Skeletal muscle cell (primary cell): Measurements from ENCODE around the gene ERI2.

Experiments used
- DNase-seq: peaks from one replicate; pipeline ENCODE4 v3.0.0-alpha.2; 2010; ENCODE audit warnings: low read depth
- H3K4me3 ChIP-seq: 2 replicates; pipeline ENCODE4 v1.5.1; 2011; ENCODE audit warnings: low read depth, mild to moderate bottlenecking, control low read depth, low read length, moderate library complexity

The ERI2 gene, protein sequence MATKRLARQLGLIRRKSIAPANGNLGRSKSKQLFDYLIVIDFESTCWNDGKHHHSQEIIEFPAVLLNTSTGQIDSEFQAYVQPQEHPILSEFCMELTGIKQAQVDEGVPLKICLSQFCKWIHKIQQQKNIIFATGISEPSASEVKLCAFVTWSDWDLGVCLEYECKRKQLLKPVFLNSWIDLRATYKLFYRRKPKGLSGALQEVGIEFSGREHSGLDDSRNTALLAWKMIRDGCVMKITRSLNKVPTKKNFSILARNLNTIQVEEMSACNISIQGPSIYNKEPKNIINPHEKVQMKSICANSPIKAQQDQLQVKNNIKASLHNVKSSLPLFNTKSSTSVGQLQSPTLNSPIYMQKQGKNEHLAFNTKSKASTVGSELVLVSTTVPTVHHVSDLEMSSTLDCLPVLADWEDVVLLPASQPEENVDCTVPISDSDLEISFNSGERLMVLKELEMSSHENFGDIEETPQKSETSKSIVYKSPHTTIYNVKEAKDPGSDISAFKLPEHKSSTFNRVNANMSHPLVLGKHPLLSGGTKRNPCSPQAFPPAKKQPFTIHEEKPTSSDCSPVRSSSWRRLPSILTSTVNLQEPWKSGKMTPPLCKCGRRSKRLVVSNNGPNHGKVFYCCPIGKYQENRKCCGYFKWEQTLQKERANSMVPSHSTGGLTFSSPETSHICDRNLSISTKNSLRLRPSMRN

DNA sequence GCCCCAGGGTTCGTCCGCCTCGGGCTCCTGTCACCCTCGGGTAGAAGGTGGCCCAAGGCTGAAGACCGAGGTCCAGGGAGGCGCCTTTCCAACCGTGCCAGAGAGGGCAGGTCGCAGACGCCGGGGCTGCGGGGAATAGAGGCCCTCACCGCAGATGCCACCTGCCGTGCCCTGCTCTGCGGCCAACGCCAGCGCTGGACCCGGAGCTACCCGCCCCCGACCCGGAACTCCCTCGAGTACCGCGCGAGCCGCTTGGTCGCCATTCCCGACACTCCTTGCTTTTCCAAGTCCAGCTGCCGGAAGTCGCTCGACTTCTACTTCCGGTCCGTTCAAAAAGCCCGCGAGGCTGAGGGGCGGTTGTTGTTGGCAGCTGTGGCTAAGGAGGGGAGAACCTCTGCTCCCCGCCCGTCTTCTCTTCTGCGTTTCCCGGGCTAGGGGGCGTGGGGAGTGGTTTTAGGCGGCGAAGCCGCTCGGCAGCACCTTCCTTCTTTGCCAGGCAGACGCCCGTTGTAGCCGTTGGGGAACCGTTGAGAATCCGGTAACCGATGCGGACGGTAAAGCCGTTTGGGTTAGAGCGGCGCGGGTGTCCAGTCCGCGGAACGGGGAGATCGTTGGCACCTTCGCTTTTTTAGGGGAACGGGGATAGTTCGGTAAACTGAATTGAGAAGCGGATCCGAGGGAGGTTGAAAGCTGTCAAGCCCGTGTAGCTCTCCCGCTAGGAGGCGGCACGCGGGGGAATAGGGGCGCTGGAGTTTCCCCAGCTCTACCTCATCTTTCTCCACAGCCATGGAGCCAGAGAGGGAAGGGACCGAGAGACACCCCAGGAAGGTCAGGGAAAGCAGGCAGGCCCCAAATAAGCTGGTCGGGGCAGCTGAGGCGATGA lies at the start of gene ERI2, which contains the start of gene REXO5:
TSS of gene ERI2 (minus strand) at position 305 of the 883 bp plus-strand sequence. CDS start at position 263, 42 bp downstream.
TSS of gene REXO5 (plus strand) at position 360 of the 883 bp plus-strand sequence. CDS start at position 787, 427 bp downstream.
- peak; percentile 80 for DNase-seq
- peak within 1 kb of the TSS; percentile 79 for H3K4me3 ChIP-seq

DNA sequence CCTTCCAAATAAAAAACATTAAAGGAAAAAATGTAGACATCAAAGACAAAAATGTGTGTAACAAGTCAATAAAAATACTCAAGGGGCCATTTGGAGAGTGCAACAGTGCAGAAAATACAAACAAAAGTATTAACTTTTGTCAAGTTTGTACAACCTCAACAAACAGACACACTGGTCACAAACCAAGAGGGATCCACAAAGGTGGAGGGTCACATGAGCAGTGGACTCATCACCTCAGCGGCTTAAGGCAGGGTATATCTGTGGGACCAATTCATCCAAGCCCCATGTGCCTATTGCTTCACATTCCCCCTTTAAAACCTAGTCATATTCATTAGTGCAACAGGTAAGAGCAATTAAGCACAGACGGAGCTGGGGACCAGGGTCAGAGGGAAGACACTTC lies 48.7 kb upstream of the ERI2 start:
- DNase-seq, result no peak

DNA sequence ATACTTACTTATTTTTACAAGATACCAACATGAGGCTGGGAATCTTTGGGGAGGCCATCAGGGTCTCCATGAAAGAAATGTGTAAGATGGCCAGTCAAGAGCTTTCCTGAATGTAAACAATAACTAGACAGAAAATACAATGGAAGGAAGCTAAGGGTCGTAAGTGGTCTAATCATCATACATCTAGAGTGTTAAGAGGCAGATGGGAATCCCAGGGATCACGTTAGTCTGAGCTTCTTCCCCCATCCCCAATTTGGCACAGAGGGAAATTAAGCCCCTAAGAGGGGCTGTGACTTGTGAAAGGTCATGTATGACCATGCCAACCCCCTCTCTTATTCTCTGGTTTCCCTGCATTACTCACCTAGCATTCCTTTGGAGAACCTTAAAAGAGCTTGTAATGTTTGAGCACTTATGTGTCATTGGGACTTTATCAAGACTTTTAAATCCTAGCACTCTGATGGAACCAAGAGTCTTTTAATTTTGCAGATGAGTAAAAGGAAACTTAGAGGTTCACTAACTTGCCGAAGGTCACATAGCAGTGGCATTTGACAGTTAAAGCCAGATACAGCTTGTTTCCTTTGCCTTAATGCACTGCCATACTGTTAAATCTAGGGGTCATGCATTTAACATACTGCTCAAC lies 47.8 kb upstream of the ERI2 start:
- no peak for DNase-seq
- no peak overlapping the region for H3K4me3 ChIP-seq

More for the DNA sequence above, 48.7 kb upstream of the ERI2 start:
- H3K4me3 ChIP-seq, result no peak overlapping the region

DNA sequence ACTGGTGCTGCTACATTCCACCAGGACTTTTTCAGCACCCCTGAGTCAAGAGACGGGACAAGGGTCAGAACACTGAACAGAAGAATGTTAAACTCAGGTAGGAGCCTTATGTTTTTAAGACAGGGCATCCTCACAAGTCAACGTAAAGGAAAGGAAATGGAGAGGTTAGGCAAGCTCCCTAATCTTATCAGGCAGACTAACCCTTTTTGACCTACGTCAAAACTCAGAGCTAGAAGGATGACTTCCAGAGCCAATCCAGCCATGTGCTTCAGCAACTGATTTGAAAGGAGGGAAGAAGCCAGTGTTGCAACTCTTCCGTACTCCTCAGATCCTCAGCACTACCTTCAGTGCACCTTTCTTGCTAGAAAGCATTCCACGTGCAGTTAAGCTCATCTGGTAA lies 46.9 kb upstream of the ERI2 start:
- no peak overlapping the region for H3K4me3 ChIP-seq
- DNase-seq, result no peak

DNA sequence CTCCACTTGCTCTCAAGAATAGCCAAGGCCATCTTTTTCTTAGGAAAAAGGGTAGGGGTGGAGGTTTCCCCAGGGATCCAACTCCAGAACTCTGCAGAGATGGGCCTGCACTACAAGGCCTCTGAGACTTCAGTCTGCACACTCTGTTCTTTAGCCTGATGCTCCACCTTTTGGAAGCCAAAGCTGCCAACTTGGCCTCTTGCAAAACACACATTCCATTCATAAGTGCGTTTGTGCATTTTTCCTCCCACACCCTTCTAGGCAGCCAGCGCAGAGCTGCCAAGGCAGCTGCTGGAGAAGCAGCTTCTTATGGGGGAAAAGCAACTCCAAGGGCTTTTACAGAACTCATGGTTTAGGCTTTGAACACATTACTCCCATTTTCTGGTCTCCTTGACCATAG lies 45.3 kb upstream of the ERI2 start:
- DNase-seq, result peak; percentile 94
- no peak overlapping the region for H3K4me3 ChIP-seq

DNA sequence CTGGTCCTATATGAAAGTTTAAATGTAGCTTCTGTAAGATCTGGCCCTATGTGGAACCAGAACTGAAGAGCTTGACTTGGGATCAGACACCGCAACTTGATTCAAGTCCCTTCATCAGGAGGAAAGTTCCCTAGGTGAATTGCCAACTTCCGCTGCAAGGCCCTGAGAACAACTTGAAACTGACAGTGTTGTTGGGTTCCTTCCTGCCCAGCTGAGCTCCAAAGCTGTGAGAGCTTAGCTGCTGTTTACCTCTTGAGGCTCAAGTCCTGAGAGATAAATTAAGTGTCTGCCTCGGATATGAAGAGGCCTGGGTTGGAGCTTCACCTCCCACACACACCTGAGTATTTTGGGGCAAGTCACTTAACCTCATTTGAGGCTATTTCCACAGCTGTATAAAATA lies 44.7 kb upstream of the ERI2 start:
- no peak for DNase-seq
- no peak overlapping the region for H3K4me3 ChIP-seq

GRCh38 chr16:20849589-20850390 lies 43.5 kb upstream of the ERI2 start:
- no peak for DNase-seq
- H3K4me3 ChIP-seq, result no peak overlapping the region

- H3K4me3 ChIP-seq, result no peak overlapping the region
- no peak for DNase-seq
Observed at GRCh38 chr16:20847550-20847949, 41.3 kb upstream of the ERI2 start.

GRCh38 chr16:20846551-20846950 lies 40.3 kb upstream of the ERI2 start:
- H3K4me3 ChIP-seq, result no peak overlapping the region
- no peak for DNase-seq

DNA sequence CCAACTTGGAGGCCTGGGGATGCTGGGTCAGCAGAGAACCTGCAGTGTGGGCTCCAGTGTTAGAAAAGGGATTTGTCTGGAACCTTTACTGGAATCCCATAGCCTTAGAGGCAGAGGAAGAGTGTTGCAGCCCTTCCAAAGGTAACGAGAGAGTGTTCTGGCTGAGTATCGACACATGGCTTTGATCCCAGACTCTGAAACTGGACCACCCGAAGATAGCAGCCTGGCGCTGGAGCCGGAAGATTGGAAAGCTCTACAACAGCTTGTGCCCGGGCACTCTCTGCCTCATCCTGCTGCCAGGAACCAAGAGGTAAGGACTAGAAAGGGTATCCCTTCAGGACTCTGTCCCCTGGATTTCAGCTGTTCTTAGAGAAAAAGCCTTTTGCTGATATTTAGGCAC lies 39.8 kb upstream of the ERI2 start:
- H3K4me3 ChIP-seq, result no peak overlapping the region
- DNase-seq, result no peak

DNA sequence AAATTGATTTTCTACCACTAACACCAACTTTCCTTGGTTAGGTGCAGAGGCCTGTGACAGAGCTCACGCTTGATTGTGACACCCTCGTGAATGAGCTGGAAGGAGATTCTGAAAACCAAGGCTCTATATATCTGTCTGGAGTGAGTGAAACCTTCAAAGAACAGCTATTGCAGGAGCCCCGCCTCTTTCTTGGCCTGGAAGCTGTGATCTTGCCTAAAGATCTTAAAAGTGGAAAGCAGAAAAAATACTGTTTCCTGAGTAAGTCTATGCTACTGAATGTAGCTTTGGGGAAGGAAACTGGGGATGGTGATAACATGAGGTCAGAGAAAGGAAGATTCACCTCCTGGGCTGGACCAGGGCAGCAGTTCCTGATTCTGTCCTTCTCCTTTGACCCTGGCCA lies 38.3 kb upstream of the ERI2 start:
- H3K4me3 ChIP-seq, result no peak overlapping the region
- DNase-seq, result no peak

GRCh38 chr16:20844054-20844453 lies 37.8 kb upstream of the ERI2 start:
- H3K4me3 ChIP-seq, result no peak overlapping the region
- no peak for DNase-seq

DNA sequence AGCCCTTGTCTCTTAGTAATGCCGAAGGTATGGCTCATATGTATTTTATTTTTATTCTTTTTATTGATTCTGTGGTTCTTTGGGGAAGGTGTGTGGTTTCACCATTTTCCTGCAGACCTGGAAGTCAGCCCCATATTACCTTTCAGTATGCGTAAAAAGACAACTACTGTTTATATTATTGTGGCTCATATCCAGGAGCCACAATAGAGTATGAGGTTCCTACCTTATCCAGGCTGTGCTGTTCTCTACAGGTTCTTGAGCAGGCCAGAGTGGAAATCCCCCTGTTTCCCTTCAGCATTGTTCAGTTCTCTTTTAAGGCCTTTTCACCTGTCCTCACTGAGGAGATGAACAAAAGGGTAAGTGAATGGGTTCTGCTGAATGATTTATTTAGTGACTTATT lies 33.2 kb upstream of the ERI2 start:
- no peak overlapping the region for H3K4me3 ChIP-seq
- no peak for DNase-seq

- H3K4me3 ChIP-seq, result no peak overlapping the region
- DNase-seq, result no peak
Observed at GRCh38 chr16:20838240-20838639, 32.0 kb upstream of the ERI2 start.

- no peak overlapping the region for H3K4me3 ChIP-seq
- DNase-seq, result no peak
Observed at GRCh38 chr16:20833086-20833485, 26.8 kb upstream of the ERI2 start.

DNA sequence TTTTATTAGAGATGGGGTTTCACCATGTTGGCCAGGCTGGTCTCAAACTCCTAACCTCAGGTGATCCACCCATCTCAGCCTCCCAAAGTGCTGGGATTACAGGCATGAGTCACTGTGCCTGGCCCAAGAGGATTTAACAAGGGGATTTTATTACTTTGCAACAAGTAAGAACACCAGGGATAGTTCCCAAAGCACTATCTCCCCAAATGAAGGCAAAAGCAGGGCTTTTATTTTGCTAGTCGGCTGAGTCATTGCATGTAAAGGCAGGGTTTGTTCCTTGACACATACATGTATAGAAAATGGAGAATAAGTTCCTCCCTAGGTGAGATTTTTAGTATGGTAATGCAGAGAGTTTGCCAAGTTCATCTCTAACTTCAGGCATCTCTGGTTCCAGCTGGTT lies 24.1 kb upstream of the ERI2 start:
- H3K4me3 ChIP-seq, result no peak overlapping the region
- DNase-seq, result no peak

DNA sequence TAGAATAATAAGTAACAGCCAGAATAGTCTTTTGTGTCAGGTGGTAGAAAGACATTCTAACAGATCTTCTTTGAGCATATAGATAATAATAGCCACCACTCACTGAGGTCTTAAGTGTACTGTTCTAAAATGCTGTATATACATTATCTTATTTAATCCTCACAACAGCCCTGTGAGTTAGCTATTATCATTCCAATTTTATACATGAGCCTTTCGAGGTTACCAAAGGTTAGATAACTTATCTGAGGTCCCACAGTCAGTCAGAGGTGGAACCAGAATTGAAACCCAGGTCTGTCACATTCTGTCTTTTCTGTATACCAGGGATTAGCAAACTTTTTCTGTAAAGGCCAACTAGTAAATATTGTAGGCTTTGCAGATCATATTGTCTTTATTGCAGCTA lies 23.3 kb upstream of the ERI2 start:
- DNase-seq, result no peak
- H3K4me3 ChIP-seq, result no peak overlapping the region

GRCh38 chr16:20826039-20826566 lies 19.8 kb upstream of the ERI2 start:
- DNase-seq, result no peak
- no peak overlapping the region for H3K4me3 ChIP-seq
